IMR-90 (cell line): ENCODE results near the gene ABCA5. TPM values are rescaled to one million over a fixed set of nuclear protein-coding genes. Genes with fewer than 3 reads are reported as not detected.
A peak's percentile ranks its signal among the peaks of the same experiment; 100 is the strongest.

Experiments used
- ATAC-seq: fragments of 200-7000 bp; cut with Tn5 transposase; 2 replicates; pipeline ENCODE4 v1.9.1; 2020; ENCODE audit warnings: low read depth, mild to moderate bottlenecking, moderate library complexity
- BruUV-seq: library from RNA; stranded (reverse); fragments of 400-500 nt; replicated peaks from 2 replicates; lab custom pipeline; 2021; lab: Mats Ljungman, UMichigan
- CTCF ChIA-PET: fragments of 300-600 bp; formaldehyde crosslinking; extraction: SDS; loops from one replicate; lab custom pipeline; 2021; ENCODE audit warnings: antibody characterized with exemption; lab: Yijun Ruan, JAX
- POLR2A ChIA-PET: fragments of 300-600 bp; sonication (Branson Sonifier 250); formaldehyde crosslinking; loops from one replicate; lab custom pipeline; 2022; ENCODE audit warnings: antibody characterized with exemption; ENCODE audit not compliant: unreplicated experiment; lab: Charles Lee
- DNase-seq: peaks from one replicate; pipeline ENCODE4 v3.0.0; 2013
- H2AFZ ChIP-seq: replicated peaks from 2 replicates; pipeline ENCODE3; 2013; ENCODE audit warnings: low read length, mild to moderate bottlenecking; ENCODE audit not compliant: poor library complexity
- H2AK5ac ChIP-seq: 2 replicates; pipeline ENCODE4 v1.6.1; 2013; ENCODE audit warnings: low read depth, low read length, inconsistent platforms
- H2AK9ac ChIP-seq: replicated peaks from 2 replicates; pipeline ENCODE3; 2013; ENCODE audit warnings: mild to moderate bottlenecking, low read depth, low read length, moderate library complexity; ENCODE audit not compliant: poor library complexity
- H2BK120ac ChIP-seq: 2 replicates; pipeline ENCODE4 v1.6.1; 2013; ENCODE audit warnings: low read depth, low read length, inconsistent platforms
- H2BK15ac ChIP-seq: 3 replicates; pipeline ENCODE4 v1.6.1; 2013; ENCODE audit warnings: low read depth, low read length, inconsistent platforms
- H2BK20ac ChIP-seq: 2 replicates; pipeline ENCODE4 v1.6.1; 2013; ENCODE audit warnings: low read depth, mild to moderate bottlenecking, inconsistent platforms, low read length, moderate library complexity
- H2BK5ac ChIP-seq: 2 replicates; pipeline ENCODE4 v1.6.1; 2013; ENCODE audit warnings: mild to moderate bottlenecking, low read depth, low read length, inconsistent platforms; ENCODE audit not compliant: poor library complexity, severe bottlenecking
- H3K14ac ChIP-seq: replicated peaks from 2 replicates; pipeline ENCODE4 v1.6.1; 2013; ENCODE audit warnings: low read depth, low read length, inconsistent platforms
- H3K18ac ChIP-seq: 2 replicates; pipeline ENCODE4 v1.6.1; 2013; ENCODE audit warnings: low read depth, low read length, control low read depth
- H3K23ac ChIP-seq: 2 replicates; pipeline ENCODE4 v1.6.1; 2013; ENCODE audit warnings: low read depth, low read length, inconsistent platforms
- H3K27ac ChIP-seq: 2 replicates; pipeline ENCODE4 v1.5.1; 2013; ENCODE audit warnings: mild to moderate bottlenecking, control low read depth, low read length; ENCODE audit not compliant: insufficient read depth
- H3K27me3 ChIP-seq: 2 replicates; pipeline ENCODE4 v1.6.1; 2013; ENCODE audit warnings: low read length; ENCODE audit not compliant: control insufficient read depth, insufficient read depth
- H3K36me3 ChIP-seq: 2 replicates; pipeline ENCODE4 v1.6.1; 2013; ENCODE audit warnings: low read length, mixed read lengths; ENCODE audit not compliant: control insufficient read depth, insufficient read depth
- H3K4ac ChIP-seq: 2 replicates; pipeline ENCODE4 v1.6.1; 2013; ENCODE audit warnings: low read depth, low read length, inconsistent platforms
- H3K4me1 ChIP-seq: 2 replicates; pipeline ENCODE4 v1.6.1; 2013; ENCODE audit warnings: low read length, mixed read lengths; ENCODE audit not compliant: control insufficient read depth, insufficient read depth
- H3K4me2 ChIP-seq: 2 replicates; pipeline ENCODE4 v1.6.1; 2013; ENCODE audit warnings: low read depth, mild to moderate bottlenecking, control low read depth, low read length, moderate library complexity
- H3K4me3 ChIP-seq: 2 replicates; pipeline ENCODE4 v1.5.1; 2013; ENCODE audit warnings: low read depth, mild to moderate bottlenecking, control low read depth, low read length, moderate library complexity; ENCODE audit not compliant: insufficient read depth
- H3K56ac ChIP-seq: 2 replicates; pipeline ENCODE4 v1.6.1; 2013; ENCODE audit warnings: low read length, inconsistent platforms; ENCODE audit not compliant: insufficient read depth; ENCODE audit errors: extremely low read depth
- H3K79me1 ChIP-seq, 2 experiments: 2 replicates each; pipeline ENCODE4 v1.6.1; 2013; ENCODE audit warnings: low read length in 2 of 2, inconsistent platforms in 1 of 2, low read depth in 1 of 2
- H3K9ac ChIP-seq: 2 replicates; pipeline ENCODE4 v1.6.1; 2013; ENCODE audit warnings: low read depth, low read length, control low read depth
- H3K9me1 ChIP-seq: 2 replicates; pipeline ENCODE4 v1.6.1; 2013; ENCODE audit warnings: low read length, inconsistent platforms; ENCODE audit not compliant: insufficient read depth
- H3K9me3 ChIP-seq: 2 replicates; pipeline ENCODE4 v1.6.1; 2013; ENCODE audit warnings: low read length; ENCODE audit not compliant: control insufficient read depth, insufficient read depth
- H4K20me1 ChIP-seq: 2 replicates; pipeline ENCODE4 v1.6.1; 2013; ENCODE audit warnings: low read length, inconsistent platforms; ENCODE audit not compliant: insufficient read depth
- H4K5ac ChIP-seq: 2 replicates; pipeline ENCODE4 v1.6.1; 2013; ENCODE audit warnings: mild to moderate bottlenecking, low read depth, low read length, control low read depth
- H4K8ac ChIP-seq, 2 experiments: 2 replicates each; pipeline ENCODE4 v1.6.1; 2013; ENCODE audit warnings: low read depth in 2 of 2, low read length in 2 of 2, control low read depth in 1 of 2, inconsistent platforms in 1 of 2
- H4K91ac ChIP-seq: 2 replicates; pipeline ENCODE4 v1.6.1; 2013; ENCODE audit warnings: low read depth, low read length, inconsistent platforms; ENCODE audit not compliant: insufficient read depth
- BHLHE40 ChIP-seq: fragments of 150-350 bp; IDR thresholded peaks from 2 replicates; pipeline ENCODE4 v1.6.1; 2016; ENCODE audit warnings: mild to moderate bottlenecking, low read depth, low read length
- CEBPB ChIP-seq: IDR thresholded peaks from 2 replicates; pipeline ENCODE4 v1.6.1; 2012; ENCODE audit warnings: low read depth, low read length, improper control_type of control experiment
- FOS ChIP-seq: fragments of 150-350 bp; IDR thresholded peaks from 2 replicates; pipeline ENCODE4 v1.6.1; 2016; ENCODE audit warnings: low read depth, low read length
- MAZ ChIP-seq: IDR thresholded peaks from 2 replicates; pipeline ENCODE4 v1.6.1; 2012; ENCODE audit warnings: low read depth, mild to moderate bottlenecking, low read length, improper control_type of control experiment, moderate library complexity, borderline replicate concordance
- MXI1 ChIP-seq: IDR thresholded peaks from 2 replicates; pipeline ENCODE4 v1.6.1; 2012; ENCODE audit warnings: low read depth, mild to moderate bottlenecking, low read length, moderate library complexity, borderline replicate concordance
- NFE2L2 ChIP-seq: fragments of 150-350 bp; IDR thresholded peaks from 2 replicates; pipeline ENCODE4 v1.6.1; 2016; ENCODE audit warnings: low read depth, mild to moderate bottlenecking, low read length
- POLR2A ChIP-seq: IDR thresholded peaks from 2 replicates; pipeline ENCODE4 v1.6.1; 2012; ENCODE audit warnings: mild to moderate bottlenecking, low read depth, low read length
- RAD21 ChIP-seq: IDR thresholded peaks from 2 replicates; pipeline ENCODE4 v1.6.1; 2012; ENCODE audit warnings: low read length, improper control_type of control experiment
- RFX5 ChIP-seq: IDR thresholded peaks from 2 replicates; pipeline ENCODE4 v1.8.0; 2012; ENCODE audit warnings: low read depth, mild to moderate bottlenecking, low read length, moderate library complexity
- WGBS, 2 experiments: methylation state at CpG; one replicate each; pipeline versions ENCODE4 v1.1.5 to v1.1.7; 2013; ENCODE audit warnings: missing lambda C conversion rate in 2 of 2; ENCODE audit not compliant: insufficient read length in 1 of 2; ENCODE audit errors: extremely low coverage in 2 of 2; 5-methylcytosine and 5-hydroxymethylcytosine counted together
- dilution Hi-C: fragments of 300-500 bp; cut with HindIII; formaldehyde crosslinking; loops from one replicate; pipeline ENCODE4 v1.14.3; 2018; ENCODE audit warnings: low sequenced_read_pairs; ENCODE audit not compliant: unreplicated experiment
- in situ Hi-C: fragments of 300-500 bp; cut with MboI; formaldehyde crosslinking; loops from 3 replicates; pipeline ENCODE4 v1.14.3; 2019; ENCODE audit warnings: low sequenced_read_pairs, inconsistent platforms, mixed read lengths
- intact Hi-C: fragments of 100-400 bp; cut with micrococcal nuclease; formaldehyde crosslinking; loops from 2 replicates; pipeline ENCODE4 v1.10.0; 2022
- polyA plus RNA-seq, 3 experiments: library from polyadenylated mRNA; depleted of rRNA; stranded (reverse); fragments of >200 nt; gene quantifications; 2 replicates each; pipeline ENCODE4 v1.2.3, GENCODE V29; 2012; ENCODE audit warnings: low replicate concordance in 1 of 3
- total RNA-seq: library from RNA; depleted of rRNA; stranded (reverse); fragments of >200 nt; gene quantifications from 2 replicates; pipeline ENCODE4 v1.2.3, GENCODE V29; 2012
- TF ChIP-seq, protein P1 (sequence below): fragments of 150-350 bp; IDR thresholded peaks from 2 replicates; pipeline ENCODE4 v1.6.1; 2017; ENCODE audit warnings: mild to moderate bottlenecking, antibody characterized with exemption, low read length, low read depth
- TF ChIP-seq, protein P2 (sequence below): conservative IDR thresholded peaks from 2 replicates; pipeline ENCODE4 v1.5.1; 2012; ENCODE audit warnings: mild to moderate bottlenecking, low read depth, low read length, improper control_type of control experiment

Gene ABCA5
- total and polyA plus RNA-seq, 2 of the 4 experiments (the other 2 are of a cell fraction), result 1.3 to 2.3 TPM

DNA sequence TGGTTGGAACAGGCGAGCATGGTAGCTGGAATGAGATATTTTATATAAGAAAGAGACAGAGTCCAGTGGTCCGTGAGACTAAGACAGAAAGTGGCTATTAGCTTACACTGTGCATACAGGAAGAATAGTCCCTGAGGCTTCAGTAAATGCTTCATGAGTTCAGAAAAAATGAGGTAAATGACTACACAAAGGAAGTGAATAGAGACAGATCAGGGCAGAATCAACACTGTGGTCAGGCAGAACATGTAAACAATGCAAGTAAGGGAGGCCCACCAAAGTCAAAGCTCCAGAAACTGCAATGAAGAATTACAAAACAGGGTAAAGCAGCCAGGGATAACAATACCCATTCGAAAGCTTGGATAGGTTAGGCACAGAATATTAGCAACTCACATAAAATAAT is 103.1 kb downstream of the ABCA5 start:
- no peak overlapping the region for H2AK9ac ChIP-seq
- no peaks in the 10 kb centered on the region for H3K4me1 ChIP-seq
- POLR2A ChIA-PET, result no interaction called here
- no peak overlapping the region for H2BK5ac ChIP-seq
- H3K56ac ChIP-seq, result no peak overlapping the region
- no peak overlapping the region for H2BK120ac ChIP-seq
- H4K8ac ChIP-seq, result no peak overlapping the region
- TF ChIP-seq NFE2L2 (no peak), FOS (no peak), RAD21 (no peak), RFX5 (no peak), CEBPB (no peak), POLR2A (no peak), BHLHE40 (no peak), MAZ (no peak), MXI1 (no peak)
- TF ChIP-seq, protein P1, sequence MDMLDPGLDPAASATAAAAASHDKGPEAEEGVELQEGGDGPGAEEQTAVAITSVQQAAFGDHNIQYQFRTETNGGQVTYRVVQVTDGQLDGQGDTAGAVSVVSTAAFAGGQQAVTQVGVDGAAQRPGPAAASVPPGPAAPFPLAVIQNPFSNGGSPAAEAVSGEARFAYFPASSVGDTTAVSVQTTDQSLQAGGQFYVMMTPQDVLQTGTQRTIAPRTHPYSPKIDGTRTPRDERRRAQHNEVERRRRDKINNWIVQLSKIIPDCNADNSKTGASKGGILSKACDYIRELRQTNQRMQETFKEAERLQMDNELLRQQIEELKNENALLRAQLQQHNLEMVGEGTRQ, result no peak
- TF ChIP-seq, protein P2, sequence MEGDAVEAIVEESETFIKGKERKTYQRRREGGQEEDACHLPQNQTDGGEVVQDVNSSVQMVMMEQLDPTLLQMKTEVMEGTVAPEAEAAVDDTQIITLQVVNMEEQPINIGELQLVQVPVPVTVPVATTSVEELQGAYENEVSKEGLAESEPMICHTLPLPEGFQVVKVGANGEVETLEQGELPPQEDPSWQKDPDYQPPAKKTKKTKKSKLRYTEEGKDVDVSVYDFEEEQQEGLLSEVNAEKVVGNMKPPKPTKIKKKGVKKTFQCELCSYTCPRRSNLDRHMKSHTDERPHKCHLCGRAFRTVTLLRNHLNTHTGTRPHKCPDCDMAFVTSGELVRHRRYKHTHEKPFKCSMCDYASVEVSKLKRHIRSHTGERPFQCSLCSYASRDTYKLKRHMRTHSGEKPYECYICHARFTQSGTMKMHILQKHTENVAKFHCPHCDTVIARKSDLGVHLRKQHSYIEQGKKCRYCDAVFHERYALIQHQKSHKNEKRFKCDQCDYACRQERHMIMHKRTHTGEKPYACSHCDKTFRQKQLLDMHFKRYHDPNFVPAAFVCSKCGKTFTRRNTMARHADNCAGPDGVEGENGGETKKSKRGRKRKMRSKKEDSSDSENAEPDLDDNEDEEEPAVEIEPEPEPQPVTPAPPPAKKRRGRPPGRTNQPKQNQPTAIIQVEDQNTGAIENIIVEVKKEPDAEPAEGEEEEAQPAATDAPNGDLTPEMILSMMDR, result no peak
- no peaks in the 10 kb centered on the region for H3K27me3 ChIP-seq
- no peak overlapping the region for H3K9ac ChIP-seq
- no TSS peak for BruUV-seq
- ATAC-seq, result peak; percentile 83
- 60% methylated on average over 1 of the region's 3 CpGs; no CpG with 5 or more reads in 1 of the 2 experiments for WGBS, 2 experiments
- H2AFZ ChIP-seq, result no peak overlapping the region
- intact Hi-C loops (loop anchor here (5.0 kb wide), 2 partner anchors 52 to 67 kb away; no protein-coding TSS in a partner anchor), in situ Hi-C loops (no loop called here), dilution Hi-C loops (no loop called here)
- no peak overlapping the region for H4K91ac ChIP-seq
- no peak overlapping the region; the same call in 1 of the 2 replicates for H3K4me2 ChIP-seq
- H3K9me1 ChIP-seq, result no peaks in the 10 kb centered on the region
- no peak overlapping the region; the same call in 1 of the 2 replicates for H3K4ac ChIP-seq
- no peaks in the 10 kb centered on the region for H3K36me3 ChIP-seq
- no peak overlapping the region for H3K4me3 ChIP-seq
- H2AK5ac ChIP-seq, result no peak overlapping the region
- H4K20me1 ChIP-seq, result no peaks in the 10 kb centered on the region
- no peak overlapping the region for H3K27ac ChIP-seq
- H4K5ac ChIP-seq, result no peak overlapping the region
- no peaks in the 10 kb centered on the region for H3K79me1 ChIP-seq
- no peaks in the 10 kb centered on the region for H3K9me3 ChIP-seq
- no peak overlapping the region for H3K23ac ChIP-seq
- DNase-seq, result peak; percentile 48
- H2BK15ac ChIP-seq, result no peak overlapping the region
- no peak overlapping the region for H3K18ac ChIP-seq
- CTCF ChIA-PET, result interaction anchor here (0.8 kb wide), 1 partner anchor 452 kb away, joined by 3 read pairs; no protein-coding TSS in a partner anchor
- no peak overlapping the region for H3K14ac ChIP-seq
- H2BK20ac ChIP-seq, result 0 out of 2 replicates have a peak overlapping the region, but pooled peaks have one; percentile 14
